ENCODE data around the gene XYLT1. TPM values are rescaled to one million over a fixed set of nuclear protein-coding genes. Genes with fewer than 3 reads are reported as not detected.
A peak's percentile ranks its signal among the peaks of the same experiment; 100 is the strongest.

Gene XYLT1
- total and polyA plus RNA-seq, 10 of the 15 experiments (the other 5 are each of a cell fraction or from before 2014, with no cell fraction given) = 0.88 to 14.8 (median 5.8) TPM

GRCh38 chr16:17305694-17306093, 165.1 kb downstream of the XYLT1 start (continued):
- TF ChIP-seq CUX1 (IDR thresholded peaks at IDR 0.05; ENCODE audit: insufficient replicate concordance, low read depth, low read length) = no peak
- no peak for TF ChIP-seq IRF3 (IDR thresholded peaks at IDR 0.05)
- TF ChIP-seq CEBPZ (IDR thresholded peaks at IDR 0.05; ENCODE audit: low read depth, low read length) = no peak
- no peak for TF ChIP-seq ZNF207 (IDR thresholded peaks at IDR 0.05; ENCODE audit: borderline replicate concordance)
- TF ChIP-seq ZNF24 (IDR thresholded peaks at IDR 0.05) = no peak
- no peak for TF ChIP-seq RB1 (IDR thresholded peaks at IDR 0.05; ENCODE audit: borderline replicate concordance)
- peak; percentile 62; the same call in 1 of the 2 replicates for TF ChIP-seq BACH1 (IDR thresholded peaks at IDR 0.05; ENCODE audit: borderline replicate concordance)
- peak; percentile 55 to 75; a peak in 2 of 4 replicates for TF ChIP-seq EP300 (IDR thresholded peaks at IDR 0.05; ENCODE audit: borderline replicate concordance in 1 of 2, control insufficient read depth in 1 of 2, low read depth in 2 of 2, low read length in 2 of 2)
- TF ChIP-seq ZNF217 (IDR thresholded peaks at IDR 0.05) = no peak; the same call in 1 of the 2 replicates
- peak; percentile 29 for TF ChIP-seq RELA (IDR thresholded peaks at IDR 0.05; ENCODE audit: borderline replicate concordance, partially characterized antibody)
- peak; percentile 81 for TF ChIP-seq EED (IDR thresholded peaks at IDR 0.05; ENCODE audit: low read depth)
- no peak for TF ChIP-seq BRCA1 (IDR thresholded peaks at IDR 0.05; ENCODE audit: low read depth, low read length)
- TF ChIP-seq SKIL (IDR thresholded peaks at IDR 0.05; ENCODE audit: low read depth, poor library complexity, severe bottlenecking) = peak; percentile 90
- TF ChIP-seq EZH2 (IDR thresholded peaks at IDR 0.05; ENCODE audit: borderline replicate concordance, control insufficient read depth, low read depth, low read length) = no peak

Data from GM12878 (cell line).